Subcutaneous abdominal adipose tissue (tissue), 5 donors: ENCODE results near the gene DEPDC1.

Experiments
- H3K27ac ChIP-seq: one replicate; pipeline ENCODE4 v1.7.0; 2013; ENCODE audit warnings: low read depth, mild to moderate bottlenecking, inconsistent platforms, low read length, moderate library complexity
- H3K27me3 ChIP-seq, 5 donors: one replicate each; pipeline ENCODE4 v1.7.0; 2013; ENCODE audit warnings: low read length in 5 of 5, inconsistent platforms in 1 of 5; ENCODE audit not compliant: control insufficient read depth in 5 of 5, insufficient read depth in 4 of 5
- H3K36me3 ChIP-seq, 5 donors: one replicate each; pipeline ENCODE4 v1.7.0; 2013; ENCODE audit warnings: low read length in 5 of 5; ENCODE audit not compliant: control insufficient read depth in 5 of 5, insufficient read depth in 5 of 5
- H3K4me1 ChIP-seq, 5 donors: one replicate each; pipeline ENCODE4 v1.7.0; 2013; ENCODE audit warnings: low read length in 5 of 5, mild to moderate bottlenecking in 3 of 5, moderate library complexity in 1 of 5; ENCODE audit not compliant: control insufficient read depth in 5 of 5, insufficient read depth in 5 of 5
- H3K4me3 ChIP-seq, 5 donors: one replicate each; pipeline ENCODE4 v1.7.0; 2013; ENCODE audit warnings: low read length in 5 of 5, low read depth in 1 of 5
- H3K9ac ChIP-seq, 5 donors: one replicate each; pipeline ENCODE4 v1.7.0; 2013; ENCODE audit warnings: low read length in 5 of 5, mild to moderate bottlenecking in 4 of 5, moderate library complexity in 3 of 5
- H3K9me3 ChIP-seq, 5 donors: one replicate each; pipeline ENCODE4 v1.7.0; 2013; ENCODE audit warnings: low read length in 5 of 5; ENCODE audit not compliant: control insufficient read depth in 5 of 5
- donor health status: healthy.
- donor health status: healthy.
- donor health status: healthy.
- donor health status: healthy.
- donor health status: healthy.

The DEPDC1 gene, protein sequence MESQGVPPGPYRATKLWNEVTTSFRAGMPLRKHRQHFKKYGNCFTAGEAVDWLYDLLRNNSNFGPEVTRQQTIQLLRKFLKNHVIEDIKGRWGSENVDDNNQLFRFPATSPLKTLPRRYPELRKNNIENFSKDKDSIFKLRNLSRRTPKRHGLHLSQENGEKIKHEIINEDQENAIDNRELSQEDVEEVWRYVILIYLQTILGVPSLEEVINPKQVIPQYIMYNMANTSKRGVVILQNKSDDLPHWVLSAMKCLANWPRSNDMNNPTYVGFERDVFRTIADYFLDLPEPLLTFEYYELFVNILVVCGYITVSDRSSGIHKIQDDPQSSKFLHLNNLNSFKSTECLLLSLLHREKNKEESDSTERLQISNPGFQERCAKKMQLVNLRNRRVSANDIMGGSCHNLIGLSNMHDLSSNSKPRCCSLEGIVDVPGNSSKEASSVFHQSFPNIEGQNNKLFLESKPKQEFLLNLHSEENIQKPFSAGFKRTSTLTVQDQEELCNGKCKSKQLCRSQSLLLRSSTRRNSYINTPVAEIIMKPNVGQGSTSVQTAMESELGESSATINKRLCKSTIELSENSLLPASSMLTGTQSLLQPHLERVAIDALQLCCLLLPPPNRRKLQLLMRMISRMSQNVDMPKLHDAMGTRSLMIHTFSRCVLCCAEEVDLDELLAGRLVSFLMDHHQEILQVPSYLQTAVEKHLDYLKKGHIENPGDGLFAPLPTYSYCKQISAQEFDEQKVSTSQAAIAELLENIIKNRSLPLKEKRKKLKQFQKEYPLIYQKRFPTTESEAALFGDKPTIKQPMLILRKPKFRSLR

GRCh38 chr1:68496680-68497357 lies at the start of gene DEPDC1:
Gene DEPDC1, minus strand, starts transcription at chr1:68497082. Its CDS starts 83 bp downstream, at chr1:68496999.
- Histone ChIP-seq H3K27ac (no peak within 1 kb of the TSS), H3K9me3 (no peaks in the 10 kb centered on the region), H3K36me3 (no peaks in the 10 kb centered on the region), H3K27me3 (no peaks in the 10 kb centered on the region), H3K4me3 (peak within 1 kb of the TSS; percentile 72 to 92 (median 81)), H3K4me1 (peaks cover 2 to 18% (median 16%) of the 10 kb centered on the region in 5 donors), H3K9ac (peak within 1 kb of the TSS in 4 of 5 donors; percentile 73 to 81 (median 80))

GRCh38 chr1:68544651-68545050 lies 47.8 kb upstream of the DEPDC1 start:
- Histone ChIP-seq H3K27me3 (no peaks in the 10 kb centered on the region), H3K27ac (no peak overlapping the region), H3K4me3 (no peak overlapping the region), H3K36me3 (no peaks in the 10 kb centered on the region), H3K9me3 (peaks cover 0 to 2% (median 0%) of the 10 kb centered on the region in 5 donors), H3K9ac (no peak overlapping the region), H3K4me1 (no peaks in the 10 kb centered on the region)

GRCh38 chr1:68542586-68542985 lies 45.7 kb upstream of the DEPDC1 start:
- H3K4me1 ChIP-seq = peaks cover 0 to under 1% (median 0%) of the 10 kb centered on the region in 5 donors

GRCh38 chr1:68538941-68539340 lies 42.1 kb upstream of the DEPDC1 start:
- Histone ChIP-seq H3K27ac (no peak overlapping the region), H3K4me3 (no peak overlapping the region), H3K4me1 (peaks cover 0 to 3% (median 0%) of the 10 kb centered on the region in 5 donors), H3K9ac (no peak overlapping the region), H3K9me3 (no peaks in the 10 kb centered on the region), H3K27me3 (no peaks in the 10 kb centered on the region), H3K36me3 (no peaks in the 10 kb centered on the region)

More at GRCh38 chr1:68542586-68542985, 45.7 kb upstream of the DEPDC1 start:
- H3K9ac ChIP-seq = no peak overlapping the region
- no peaks in the 10 kb centered on the region for H3K9me3 ChIP-seq
- H3K4me3 ChIP-seq = no peak overlapping the region
- H3K27ac ChIP-seq = no peak overlapping the region
- no peaks in the 10 kb centered on the region for H3K36me3 ChIP-seq
- H3K27me3 ChIP-seq = no peaks in the 10 kb centered on the region

- Histone ChIP-seq H3K4me3 (no peak overlapping the region), H3K36me3 (no peaks in the 10 kb centered on the region), H3K4me1 (no peaks in the 10 kb centered on the region), H3K27ac (no peak overlapping the region), H3K9me3 (no peaks in the 10 kb centered on the region), H3K9ac (no peak overlapping the region), H3K27me3 (no peaks in the 10 kb centered on the region)
These were observed 31.4 kb upstream of the DEPDC1 start for GRCh38 chr1:68528243-68528642.

DNA sequence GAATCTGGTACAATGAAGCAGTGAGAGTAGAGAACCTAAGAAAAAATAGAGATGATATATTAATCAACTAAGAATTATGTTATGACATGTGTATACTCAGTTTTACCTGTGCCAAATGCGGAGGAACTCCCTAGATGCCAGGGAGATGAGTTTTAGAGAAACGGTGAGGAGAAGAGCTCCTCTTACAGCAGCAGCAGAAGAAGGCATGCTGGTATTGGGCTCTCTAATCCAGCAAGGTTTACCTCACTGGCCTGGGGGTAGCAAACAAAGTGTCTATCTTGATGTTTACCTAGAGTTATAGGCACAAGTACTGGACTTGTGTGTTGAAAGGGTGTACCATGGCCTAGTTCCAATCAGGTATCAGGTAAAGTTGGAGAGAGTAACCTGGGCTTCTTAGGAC lies 28.9 kb upstream of the DEPDC1 start:
- Histone ChIP-seq H3K4me1 (peaks cover 0 to 8% (median 0%) of the 10 kb centered on the region in 5 donors), H3K27ac (no peak overlapping the region), H3K9me3 (no peaks in the 10 kb centered on the region), H3K27me3 (no peaks in the 10 kb centered on the region), H3K4me3 (no peak overlapping the region), H3K36me3 (no peaks in the 10 kb centered on the region), H3K9ac (no peak overlapping the region)

- Histone ChIP-seq H3K9me3 (no peaks in the 10 kb centered on the region), H3K27me3 (no peaks in the 10 kb centered on the region), H3K4me3 (no peak overlapping the region), H3K9ac (no peak overlapping the region), H3K36me3 (no peaks in the 10 kb centered on the region), H3K27ac (no peak overlapping the region), H3K4me1 (peaks cover 0 to 8% (median 0%) of the 10 kb centered on the region in 5 donors)
These were observed 24.4 kb upstream of the DEPDC1 start for GRCh38 chr1:68521286-68521685.

DNA sequence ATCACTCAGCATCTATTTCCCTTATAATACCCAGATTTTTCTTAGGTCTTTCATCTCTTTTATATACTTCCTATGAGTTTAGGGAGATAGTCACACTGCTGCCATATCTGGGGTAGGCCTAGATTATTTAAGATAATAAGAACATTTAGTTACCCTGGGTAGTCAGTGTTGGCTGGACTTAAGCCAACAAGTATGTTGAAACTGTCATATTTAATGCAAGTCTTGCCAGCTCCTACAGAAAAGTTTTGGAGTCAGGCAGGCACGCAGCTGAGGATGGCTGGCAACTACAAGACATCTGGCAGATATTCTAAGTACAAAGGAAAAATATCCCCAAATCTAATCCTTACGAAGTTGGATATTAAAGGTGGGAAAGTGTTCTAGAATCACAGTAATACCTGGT lies 19.2 kb upstream of the DEPDC1 start:
- Histone ChIP-seq H3K27me3 (no peaks in the 10 kb centered on the region), H3K4me3 (no peak overlapping the region)

GRCh38 chr1:68511254-68511653 lies 14.4 kb upstream of the DEPDC1 start:
- Histone ChIP-seq H3K9ac (no peak overlapping the region), H3K36me3 (no peaks in the 10 kb centered on the region), H3K27me3 (no peaks in the 10 kb centered on the region), H3K4me1 (no peaks in the 10 kb centered on the region), H3K27ac (no peak overlapping the region), H3K9me3 (no peaks in the 10 kb centered on the region), H3K4me3 (no peak overlapping the region)

More for the DNA sequence above, 19.2 kb upstream of the DEPDC1 start:
- H3K27ac ChIP-seq = no peak overlapping the region
- peaks cover 0 to 3% (median 0%) of the 10 kb centered on the region in 5 donors for H3K4me1 ChIP-seq
- no peaks in the 10 kb centered on the region for H3K36me3 ChIP-seq
- H3K9ac ChIP-seq = no peak overlapping the region
- H3K9me3 ChIP-seq = no peaks in the 10 kb centered on the region
